Stimulated activated CD8-positive, alpha-beta memory T cell treated with anti-CD3 and anti-CD28 coated beads, Interleukin-7, amount 100 ng/mL, for 24 hours (primary cell): ENCODE data around the gene NANOS1.
"Not testable (repeated sequence)": the region's sequence is repeated elsewhere in the genome, so short reads cannot be mapped to it uniquely, and the experiment has no call there.

ENCODE experiments used
- DNase-seq: peaks from one replicate; pipeline ENCODE4 v3.0.0-alpha.2; 2020; ENCODE audit warnings: low read depth

The NANOS1 gene

GRCh38 chr10:119007211-119007574 lies 22.3 kb upstream of the NANOS1 start:
- no peak for DNase-seq

- no peak for DNase-seq
Observed at GRCh38 chr10:119020627-119020946, 8.9 kb upstream of the NANOS1 start.

- DNase-seq = no peak
Observed at GRCh38 chr10:119022846-119023552, 6.5 kb upstream of the NANOS1 start.

GRCh38 chr10:119023553-119023868 lies 6.0 kb upstream of the NANOS1 start:
- DNase-seq = no peak

GRCh38 chr10:119024882-119025281 lies 4.6 kb upstream of the NANOS1 start:
- no peak for DNase-seq

GRCh38 chr10:119025336-119025735 lies 4.2 kb upstream of the NANOS1 start:
- no peak for DNase-seq

GRCh38 chr10:119025776-119026175 lies 3.7 kb upstream of the NANOS1 start:
- no peak for DNase-seq

- no peak for DNase-seq
Observed at GRCh38 chr10:119026301-119027110, 3.0 kb upstream of the NANOS1 start.

- DNase-seq = not testable (repeated sequence)
Observed at GRCh38 chr10:119028445-119028899, 1.0 kb upstream of the NANOS1 start.

GRCh38 chr10:119028900-119029612 lies 458 bp upstream of the NANOS1 start:
- peak; percentile 52 for DNase-seq

- no peak for DNase-seq
Observed at GRCh38 chr10:119030421-119031250, 1.1 kb downstream of the NANOS1 start.

GRCh38 chr10:119031496-119032059 lies 2.1 kb downstream of the NANOS1 start:
- DNase-seq = no peak

- DNase-seq = no peak
Observed at GRCh38 chr10:119039161-119039560, 9.6 kb downstream of the NANOS1 start.

GRCh38 chr10:119041326-119041725 lies 11.8 kb downstream of the NANOS1 start:
- DNase-seq = no peak

GRCh38 chr10:119042169-119042568 lies 12.7 kb downstream of the NANOS1 start:
- no peak for DNase-seq

- DNase-seq = no peak
Observed at GRCh38 chr10:119045561-119045960, 16.0 kb downstream of the NANOS1 start.

GRCh38 chr10:119049361-119049760 lies 19.8 kb downstream of the NANOS1 start:
- no peak for DNase-seq

GRCh38 chr10:119049777-119050176 lies 20.3 kb downstream of the NANOS1 start:
- no peak for DNase-seq

GRCh38 chr10:119051775-119052174 lies 22.3 kb downstream of the NANOS1 start:
- DNase-seq = no peak

GRCh38 chr10:119055472-119055871 lies 26.0 kb downstream of the NANOS1 start:
- no peak for DNase-seq

GRCh38 chr10:119058010-119058409 lies 28.5 kb downstream of the NANOS1 start:
- DNase-seq = no peak

- DNase-seq = no peak
Observed at GRCh38 chr10:119059557-119059956, 30.0 kb downstream of the NANOS1 start.
